Adrenal gland (tissue), 12 donors: ENCODE data around the gene DCAF8L2. TPM values are rescaled to one million over a fixed set of nuclear protein-coding genes. Genes with fewer than 3 reads are reported as not detected.
A peak's percentile ranks its signal among the peaks of the same experiment; 100 is the strongest.
"Not testable (repeated sequence)": the region's sequence is repeated elsewhere in the genome, so short reads cannot be mapped to it uniquely, and the experiment has no call there.

ENCODE experiments used
- DNase-seq, 7 donors: peaks; one replicate each; pipeline ENCODE4 v3.0.0-alpha.2; 2019 to 2020
- H3K27ac ChIP-seq, 5 donors: fragments of 200-600 bp; sonication (generic) in 4 of 5; 1 replicate in 3 of 5; 2 replicates in 2 of 5; pipeline versions ENCODE4 v1.5.1 to v1.8.0; 2016 to 2020; ENCODE audit warnings: mild to moderate bottlenecking in 1 of 5
- H3K27me3 ChIP-seq: fragments of 200-600 bp; 2 replicates; pipeline ENCODE4 v1.8.0; 2021
- H3K36me3 ChIP-seq, 2 donors: fragments of 200-600 bp; replicated peaks in 1 of 2; 1 replicate in 1 of 2; 2 replicates in 1 of 2; pipeline versions ENCODE4 v1.5.1 to v1.8.0; 2018 to 2022
- H3K4me1 ChIP-seq, 2 donors: fragments of 200-600 bp; replicated peaks in 1 of 2; 1 replicate in 1 of 2; 2 replicates in 1 of 2; pipeline versions ENCODE4 v1.5.1 to v1.8.0; 2018 to 2021
- H3K4me3 ChIP-seq, 4 donors: fragments of 200-600 bp; sonication (generic) in 3 of 4; one replicate each; pipeline ENCODE4 v1.5.1; 2016 to 2018
- H3K9me3 ChIP-seq, 3 donors: fragments of 200-600 bp; sonication (generic) in 1 of 3; replicated peaks in 1 of 3; 1 replicate in 2 of 3; 2 replicates in 1 of 3; pipeline versions ENCODE4 v1.5.1 to v1.8.0; 2016 to 2021
- POLR2A ChIP-seq, 2 donors: fragments of 450-650 bp; IDR thresholded peaks; one replicate each; pipeline ENCODE4 v1.6.1; 2017; ENCODE audit warnings: antibody characterized with exemption in 2 of 2, mild to moderate bottlenecking in 2 of 2, moderate library complexity in 1 of 2
- WGBS, 4 donors: extraction: QIAGEN DNeasy Blood & Tissue Kit in 2 of 4; methylation state at CpG; one replicate each; pipeline versions ENCODE4 v1.1.5 to v1.1.7; 2013 to 2017; 5-methylcytosine and 5-hydroxymethylcytosine counted together
- intact Hi-C, 2 donors: fragments of 100-400 bp; cut with DNase I; formaldehyde crosslinking; loops; one replicate each; pipeline versions ENCODE4 v1.14.1 to v1.15.0; 2022 to 2023
- polyA plus RNA-seq, 3 donors: library from polyadenylated mRNA; stranded (reverse); fragments of 200-250 nt in 2 of 3; fragments of 350-450 nt in 1 of 3; fragmentation: Illumina TruSeq in 1 of 3; extraction: RNeasy Lipid Tissue Mini Kit (QIAGEN cat#74804) in 1 of 3; gene quantifications; one replicate each; pipeline ENCODE4 v1.2.3, GENCODE V29; 2013 to 2014
- total RNA-seq, 9 donors: library from RNA; depleted of rRNA in 4 of 9; stranded (reverse); fragments of >200 nt in 4 of 9; fragments of 120-200 nt in 1 of 9; fragmentation: NEBNext Ultra II Directional in 1 of 9; extraction: Animal tissue kit (Norgen Biotek cat#: 25700) in 1 of 9; gene quantifications; one replicate each; pipeline versions ENCODE4 v1.1.0 to v1.2.4, GENCODE V29; 2013 to 2023
- TF ChIP-seq, protein P1 (sequence below), 6 experiments: fragments of 450-650 bp in 4 of 6; fragments of 200-600 bp in 2 of 6; sonication (generic) in 1 of 6; IDR thresholded peaks; 1 replicate in 5 of 6; 2 replicates in 1 of 6; pipeline versions ENCODE4 v1.5.1 to v1.8.0; 2016 to 2021; ENCODE audit warnings: antibody characterized with exemption in 6 of 6, mild to moderate bottlenecking in 2 of 6, moderate library complexity in 1 of 6
- donor health status: healthy with polysubstance abuse.
- donor health status: Bipolar disorder and iron deficiency.
- donor health status: DM: yes; HTN: yes; CAD: no.
- donor health status: DM: no; HTN: no; CAD: no.
- donor health status: DM: no; HTN: no; CAD: no.
- donor health status: DM: yes; HTN: yes; CAD: no.

DCAF8L2 gene
- total and polyA plus RNA-seq, 12 donors = not detected

DNA sequence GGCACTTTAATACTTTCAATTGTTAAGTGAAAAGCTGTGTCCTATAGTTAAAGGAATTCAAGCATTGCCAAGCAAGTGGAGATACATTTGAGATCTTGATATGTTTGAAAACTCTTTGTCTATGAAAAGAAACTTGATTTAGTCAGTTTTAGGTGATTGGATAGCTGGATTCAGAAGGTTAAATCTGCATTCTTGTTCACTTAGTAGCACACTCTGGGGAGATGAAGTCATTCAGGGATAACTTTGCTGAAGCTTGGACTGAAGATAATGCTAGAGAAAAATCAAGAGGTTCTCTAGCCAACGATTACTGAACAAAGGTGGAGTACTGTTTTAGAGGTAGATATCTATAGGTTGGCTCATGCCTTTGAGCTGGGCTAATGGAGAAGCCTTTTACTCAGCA, 90.6 kb downstream of the DCAF8L2 start:
- H3K4me3 ChIP-seq = no peak overlapping the region
- 36 to 70% (median 54%) methylated on average over 1 of the region's 1 CpG for WGBS, 4 donors
- H3K36me3 ChIP-seq = no peaks in the 10 kb centered on the region
- no peak for TF ChIP-seq POLR2A (IDR thresholded peaks at IDR 0.05)
- TF ChIP-seq, protein P1, sequence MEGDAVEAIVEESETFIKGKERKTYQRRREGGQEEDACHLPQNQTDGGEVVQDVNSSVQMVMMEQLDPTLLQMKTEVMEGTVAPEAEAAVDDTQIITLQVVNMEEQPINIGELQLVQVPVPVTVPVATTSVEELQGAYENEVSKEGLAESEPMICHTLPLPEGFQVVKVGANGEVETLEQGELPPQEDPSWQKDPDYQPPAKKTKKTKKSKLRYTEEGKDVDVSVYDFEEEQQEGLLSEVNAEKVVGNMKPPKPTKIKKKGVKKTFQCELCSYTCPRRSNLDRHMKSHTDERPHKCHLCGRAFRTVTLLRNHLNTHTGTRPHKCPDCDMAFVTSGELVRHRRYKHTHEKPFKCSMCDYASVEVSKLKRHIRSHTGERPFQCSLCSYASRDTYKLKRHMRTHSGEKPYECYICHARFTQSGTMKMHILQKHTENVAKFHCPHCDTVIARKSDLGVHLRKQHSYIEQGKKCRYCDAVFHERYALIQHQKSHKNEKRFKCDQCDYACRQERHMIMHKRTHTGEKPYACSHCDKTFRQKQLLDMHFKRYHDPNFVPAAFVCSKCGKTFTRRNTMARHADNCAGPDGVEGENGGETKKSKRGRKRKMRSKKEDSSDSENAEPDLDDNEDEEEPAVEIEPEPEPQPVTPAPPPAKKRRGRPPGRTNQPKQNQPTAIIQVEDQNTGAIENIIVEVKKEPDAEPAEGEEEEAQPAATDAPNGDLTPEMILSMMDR (IDR thresholded peaks at IDR 0.05) = no peak
- H3K4me1 ChIP-seq = no peaks in the 10 kb centered on the region
- H3K27me3 ChIP-seq = peaks cover 8% of the 10 kb centered on the region
- no peak for DNase-seq
- H3K9me3 ChIP-seq = no peaks in the 10 kb centered on the region
- intact Hi-C loops = no loop called here
- H3K27ac ChIP-seq = no peak overlapping the region

DNA sequence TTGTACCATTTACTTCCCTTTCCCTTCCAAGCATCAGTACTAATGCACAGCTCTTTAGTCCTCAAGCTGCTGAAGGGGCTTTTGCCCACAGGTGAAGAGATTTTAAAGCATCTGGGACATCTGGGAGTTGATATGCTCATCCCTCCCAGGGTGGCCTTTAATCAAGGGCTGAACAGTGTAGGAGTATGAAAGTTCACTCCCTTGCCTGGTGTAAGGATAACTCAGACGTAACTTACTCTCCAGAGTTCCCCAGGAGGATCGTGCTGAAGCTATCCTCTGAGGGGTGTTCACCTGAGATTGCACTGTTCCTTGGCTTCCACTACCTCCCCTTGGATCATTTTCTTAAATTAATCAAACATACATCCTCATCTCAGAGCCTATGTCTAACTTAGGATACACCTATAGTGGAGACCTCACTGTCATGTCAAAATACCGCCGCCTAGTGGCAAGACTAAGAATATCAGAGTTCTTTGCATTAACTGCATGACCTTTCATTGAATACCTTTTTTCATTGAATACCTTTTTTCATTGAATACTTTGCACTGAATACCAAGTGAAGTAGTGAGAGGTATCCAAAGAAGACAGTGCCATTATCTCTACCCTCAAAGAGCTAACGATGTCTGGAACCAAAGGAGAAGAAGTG, 93.5 kb downstream of the DCAF8L2 start:
- intact Hi-C loops = not testable (repeated sequence)
- WGBS, 4 donors = 16 to 38% (median 30%) methylated on average over 4 to 5 of the region's 5 CpGs

GRCh38 chrX:27694667-27695066, 104.5 kb downstream of the DCAF8L2 start:
- TF ChIP-seq, protein P1 (IDR thresholded peaks at IDR 0.05) = no peak
- no peak for TF ChIP-seq POLR2A (IDR thresholded peaks at IDR 0.05)
- intact Hi-C loops = no loop called here
- H3K27me3 ChIP-seq = peaks cover 5% of the 10 kb centered on the region
- no peaks in the 10 kb centered on the region for H3K4me1 ChIP-seq
- WGBS, 4 donors = 55 to 84% (median 73%) methylated on average over 1 of the region's 1 CpG
- no peak for DNase-seq
- no peak overlapping the region for H3K27ac ChIP-seq
- no peaks in the 10 kb centered on the region for H3K9me3 ChIP-seq
- H3K4me3 ChIP-seq = no peak overlapping the region
- H3K36me3 ChIP-seq = no peaks in the 10 kb centered on the region

More for the DNA sequence above, 93.5 kb downstream of the DCAF8L2 start:
- H3K4me3 ChIP-seq, H3K4me1 ChIP-seq, H3K27me3 ChIP-seq, H3K27ac ChIP-seq, H3K36me3 ChIP-seq, H3K9me3 ChIP-seq: not testable (repeated sequence)
- peak in 4 of 7 donors; percentile 11 to 27 (median 17) for DNase-seq
- TF ChIP-seq, protein P1 (IDR thresholded peaks at IDR 0.05) = peak in 5 of 6 experiments; percentile 30 to 54 (median 45)

- intact Hi-C loops = no loop called here
- H3K27me3 ChIP-seq = no peaks in the 10 kb centered on the region
- WGBS, 4 donors = 10 to 32% (median 23%) methylated on average over 1 of the region's 1 CpG
- no peak overlapping the region for H3K4me3 ChIP-seq
- DNase-seq = no peak
- H3K27ac ChIP-seq = no peak overlapping the region
- H3K4me1 ChIP-seq = no peaks in the 10 kb centered on the region
- no peaks in the 10 kb centered on the region for H3K9me3 ChIP-seq
- TF ChIP-seq, protein P1 (IDR thresholded peaks at IDR 0.05) = no peak
- TF ChIP-seq POLR2A (IDR thresholded peaks at IDR 0.05) = no peak
- no peaks in the 10 kb centered on the region for H3K36me3 ChIP-seq
These were observed 116.4 kb downstream of the DCAF8L2 start for GRCh38 chrX:27706526-27706925.
